ENCODE data around the gene EIF4E1B.

EIF4E1B gene

DNA sequence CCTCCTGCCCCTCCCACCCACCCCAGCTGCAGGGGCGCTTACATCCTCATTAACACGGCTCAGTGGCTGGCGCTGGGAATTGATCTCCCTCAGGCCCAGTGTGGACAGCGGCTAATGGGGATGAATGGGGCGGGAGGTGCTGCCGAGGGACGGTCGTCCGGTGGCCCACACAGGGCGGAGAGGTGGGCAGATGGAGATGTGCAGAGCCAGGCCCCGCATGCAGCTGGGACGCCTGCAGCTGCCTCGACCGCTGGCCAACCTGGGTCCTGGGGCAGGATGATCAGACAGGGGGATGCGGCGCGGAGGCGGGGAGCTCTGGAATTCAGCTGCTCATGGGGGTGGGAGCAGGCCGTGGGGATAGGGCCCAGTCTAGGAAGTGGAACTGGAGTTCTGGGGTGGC is 34.4 kb downstream of the EIF4E1B start:
- no peak overlapping the region for H2AFZ ChIP-seq (ENCODE audit: low read depth)
- peaks cover 13% of the 10 kb centered on the region for H3K4me1 ChIP-seq (ENCODE audit: low read depth, poor library complexity, severe bottlenecking)
- H3K4me2 ChIP-seq = no peak overlapping the region
- TF ChIP-seq, protein P1, sequence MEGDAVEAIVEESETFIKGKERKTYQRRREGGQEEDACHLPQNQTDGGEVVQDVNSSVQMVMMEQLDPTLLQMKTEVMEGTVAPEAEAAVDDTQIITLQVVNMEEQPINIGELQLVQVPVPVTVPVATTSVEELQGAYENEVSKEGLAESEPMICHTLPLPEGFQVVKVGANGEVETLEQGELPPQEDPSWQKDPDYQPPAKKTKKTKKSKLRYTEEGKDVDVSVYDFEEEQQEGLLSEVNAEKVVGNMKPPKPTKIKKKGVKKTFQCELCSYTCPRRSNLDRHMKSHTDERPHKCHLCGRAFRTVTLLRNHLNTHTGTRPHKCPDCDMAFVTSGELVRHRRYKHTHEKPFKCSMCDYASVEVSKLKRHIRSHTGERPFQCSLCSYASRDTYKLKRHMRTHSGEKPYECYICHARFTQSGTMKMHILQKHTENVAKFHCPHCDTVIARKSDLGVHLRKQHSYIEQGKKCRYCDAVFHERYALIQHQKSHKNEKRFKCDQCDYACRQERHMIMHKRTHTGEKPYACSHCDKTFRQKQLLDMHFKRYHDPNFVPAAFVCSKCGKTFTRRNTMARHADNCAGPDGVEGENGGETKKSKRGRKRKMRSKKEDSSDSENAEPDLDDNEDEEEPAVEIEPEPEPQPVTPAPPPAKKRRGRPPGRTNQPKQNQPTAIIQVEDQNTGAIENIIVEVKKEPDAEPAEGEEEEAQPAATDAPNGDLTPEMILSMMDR (conservative IDR thresholded peaks at IDR 0.05; ENCODE audit: low read depth, low read length) = no peak
- H3K27ac ChIP-seq = no peak overlapping the region
- H3K79me2 ChIP-seq (ENCODE audit: insufficient read depth, low read depth) = no peaks in the 10 kb centered on the region
- H3K27me3 ChIP-seq (ENCODE audit: insufficient read depth, low read depth) = no peaks in the 10 kb centered on the region
- H3K4me3 ChIP-seq (IDR thresholded peaks at IDR 0.05; ENCODE audit: insufficient read depth, low read depth, low read length) = no peak overlapping the region
- no peaks in the 10 kb centered on the region for H3K36me3 ChIP-seq (ENCODE audit: insufficient read depth)
- no peak overlapping the region for H3K9ac ChIP-seq
- no peaks in the 10 kb centered on the region for H4K20me1 ChIP-seq (ENCODE audit: insufficient read depth)

DNA sequence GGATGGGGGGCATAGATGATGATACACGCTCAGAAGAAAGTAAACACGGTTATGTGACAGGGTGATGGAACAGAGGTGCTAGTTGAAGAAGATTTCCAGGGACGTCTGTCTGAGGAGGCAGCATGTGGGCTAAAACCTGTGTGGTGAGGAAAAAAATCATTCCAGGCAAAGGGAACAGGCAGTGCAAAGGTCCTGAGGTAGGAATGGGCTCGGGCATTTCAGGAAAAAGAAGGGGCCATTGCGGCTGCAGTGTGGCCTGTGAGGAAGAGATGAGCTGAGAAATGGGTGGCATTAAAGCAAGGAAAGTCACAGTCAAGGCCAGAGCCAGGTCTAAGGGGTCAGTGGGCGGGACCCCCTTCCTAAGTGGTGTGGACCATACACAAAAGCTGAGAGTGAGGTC is 35.0 kb downstream of the EIF4E1B start:
- H3K79me2 ChIP-seq (ENCODE audit: insufficient read depth, low read depth) = no peaks in the 10 kb centered on the region

DNA sequence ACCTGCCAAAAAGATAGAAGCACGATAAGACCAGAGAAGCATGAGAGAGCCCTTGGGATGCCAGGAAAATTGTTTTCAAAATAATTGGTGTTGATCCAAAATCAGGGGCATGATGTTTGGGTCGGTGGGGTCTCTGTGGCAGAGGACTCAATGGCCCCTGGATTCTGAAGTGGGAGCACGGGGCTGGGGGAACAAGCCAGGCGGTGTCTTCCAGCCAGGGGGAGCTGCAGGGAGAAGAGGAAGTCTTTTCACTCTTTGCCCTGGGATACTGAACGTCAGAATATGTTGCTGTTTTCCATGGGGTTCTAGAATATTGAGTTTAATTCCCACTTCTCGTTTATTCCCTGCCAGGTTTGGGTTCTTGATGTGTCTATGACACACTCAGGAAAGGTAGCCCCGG is 37.2 kb downstream of the EIF4E1B start:
- Histone ChIP-seq H4K20me1 (ENCODE audit: insufficient read depth) (no peaks in the 10 kb centered on the region), H3K36me3 (ENCODE audit: insufficient read depth) (no peaks in the 10 kb centered on the region), H3K79me2 (ENCODE audit: insufficient read depth, low read depth) (no peaks in the 10 kb centered on the region), H2AFZ (ENCODE audit: low read depth) (no peak overlapping the region), H3K27me3 (ENCODE audit: insufficient read depth, low read depth) (no peaks in the 10 kb centered on the region), H3K4me1 (ENCODE audit: low read depth, poor library complexity, severe bottlenecking) (peaks cover 15% of the 10 kb centered on the region), H3K4me2 (no peak overlapping the region), H3K9ac (no peak overlapping the region), H3K27ac (no peak overlapping the region), H3K4me3 (IDR thresholded peaks at IDR 0.05; ENCODE audit: insufficient read depth, low read depth, low read length) (no peak overlapping the region)
- TF ChIP-seq, protein P1 (conservative IDR thresholded peaks at IDR 0.05; ENCODE audit: low read depth, low read length) = no peak

More for the DNA sequence above, 35.0 kb downstream of the EIF4E1B start:
- Histone ChIP-seq H3K4me1 (ENCODE audit: low read depth, poor library complexity, severe bottlenecking) (peaks cover 8% of the 10 kb centered on the region), H3K27me3 (ENCODE audit: insufficient read depth, low read depth) (no peaks in the 10 kb centered on the region), H3K27ac (no peak overlapping the region), H2AFZ (ENCODE audit: low read depth) (no peak overlapping the region), H4K20me1 (ENCODE audit: insufficient read depth) (no peaks in the 10 kb centered on the region), H3K36me3 (ENCODE audit: insufficient read depth) (no peaks in the 10 kb centered on the region), H3K4me2 (no peak overlapping the region), H3K9ac (no peak overlapping the region), H3K4me3 (IDR thresholded peaks at IDR 0.05; ENCODE audit: insufficient read depth, low read depth, low read length) (no peak overlapping the region)
- TF ChIP-seq, protein P1 (conservative IDR thresholded peaks at IDR 0.05; ENCODE audit: low read depth, low read length) = no peak

DNA sequence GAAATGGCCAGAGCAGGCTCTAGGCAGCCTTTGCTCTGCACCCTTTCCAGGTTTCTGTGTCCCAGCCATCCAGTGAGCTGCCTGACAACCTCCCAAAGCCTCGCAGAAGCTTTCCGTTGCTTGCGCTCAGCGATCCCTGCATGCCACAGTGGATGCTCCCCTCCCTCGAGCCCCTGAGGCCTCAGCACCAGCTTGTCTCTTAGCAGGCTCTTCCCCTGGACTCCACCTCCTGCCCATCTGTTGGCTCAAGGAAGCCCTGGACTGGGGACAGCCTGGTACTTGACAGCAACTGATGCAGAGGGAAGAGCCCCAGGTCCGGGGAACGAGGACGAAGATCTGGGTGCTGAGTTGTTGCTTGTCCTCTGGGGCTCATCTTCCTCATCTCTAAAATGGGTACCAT is 40.0 kb downstream of the EIF4E1B start:
- no peak overlapping the region for H2AFZ ChIP-seq (ENCODE audit: low read depth)
- no peak overlapping the region for H3K4me3 ChIP-seq (IDR thresholded peaks at IDR 0.05; ENCODE audit: insufficient read depth, low read depth, low read length)
- no peak overlapping the region for H3K27ac ChIP-seq
- TF ChIP-seq, protein P1 (conservative IDR thresholded peaks at IDR 0.05; ENCODE audit: low read depth, low read length) = no peak
- H3K79me2 ChIP-seq (ENCODE audit: insufficient read depth, low read depth) = no peaks in the 10 kb centered on the region
- H3K9ac ChIP-seq = no peak overlapping the region
- H3K36me3 ChIP-seq (ENCODE audit: insufficient read depth) = no peaks in the 10 kb centered on the region
- H3K4me1 ChIP-seq (ENCODE audit: low read depth, poor library complexity, severe bottlenecking) = peaks cover 21% of the 10 kb centered on the region
- no peak overlapping the region for H3K4me2 ChIP-seq
- no peaks in the 10 kb centered on the region for H4K20me1 ChIP-seq (ENCODE audit: insufficient read depth)
- no peaks in the 10 kb centered on the region for H3K27me3 ChIP-seq (ENCODE audit: insufficient read depth, low read depth)
